HepG2 (cell line): ENCODE results near the gene MYH9. TPM values are rescaled to one million over a fixed set of nuclear protein-coding genes. Genes with fewer than 3 reads are reported as not detected.

Experiments
- ATAC-seq: fragments of 200-7000 bp; cut with Tn5 transposase; 3 replicates; pipeline ENCODE4 v1.9.1; 2020; ENCODE audit warnings: mild to moderate bottlenecking, moderate library complexity
- BruUV-seq: library from RNA; stranded (reverse); fragments of 400-500 nt; replicated peaks from 2 replicates; lab custom pipeline; 2021; lab: Mats Ljungman, UMichigan
- CTCF ChIA-PET: fragments of 300-600 bp; formaldehyde crosslinking; extraction: SDS; loops from one replicate; lab custom pipeline; 2021; ENCODE audit warnings: low total read pairs, inconsistent platforms, low intra/inter-chr PET ratio; lab: Yijun Ruan, JAX
- POLR2A ChIA-PET: fragments of 350-600 bp; sonication (Branson Sonifier 250); formaldehyde crosslinking; loops from one replicate; lab custom pipeline; 2020; ENCODE audit warnings: antibody characterized with exemption, inconsistent platforms; lab: Yijun Ruan, JAX
- DNase-seq: peaks from one replicate; pipeline ENCODE4 v3.0.0-alpha.2; 2015; ENCODE audit warnings: low spot score
- FAIRE-seq: peaks from 3 replicates; lab custom pipeline; 2011; peaks lifted over from hg19 to GRCh38; lab: Jason Lieb, UNC
- H2AFZ ChIP-seq: one replicate; pipeline ENCODE4 v1.6.1; 2011; ENCODE audit warnings: low read length, inconsistent platforms
- H3K27ac ChIP-seq: fragments of 300-600 bp; 3 replicates; pipeline ENCODE4 v1.8.0; 2011; ENCODE audit warnings: mixed run types, mild to moderate bottlenecking, mixed read lengths, low read length, inconsistent platforms; ENCODE audit not compliant: insufficient read depth; ENCODE audit errors: extremely low read length
- H3K27me3 ChIP-seq, 2 experiments: fragments of 200-600 bp in 1 of 2; 2 replicates in 1 of 2; 3 replicates in 1 of 2; pipeline versions ENCODE4 v1.6.0 to v1.8.0; 2011; ENCODE audit warnings: low read length in 2 of 2, mild to moderate bottlenecking in 2 of 2, moderate library complexity in 2 of 2, inconsistent platforms in 1 of 2; ENCODE audit not compliant: insufficient read depth in 2 of 2, control insufficient read depth in 1 of 2
- H3K36me3 ChIP-seq, 2 experiments: fragments of 200-600 bp in 1 of 2; replicated peaks in 1 of 2; 2 replicates in 1 of 2; 3 replicates in 1 of 2; pipeline versions ENCODE4 v1.5.1 to v1.8.0; 2011; ENCODE audit warnings: low read length in 2 of 2, inconsistent platforms in 1 of 2; ENCODE audit not compliant: insufficient read depth in 2 of 2, control insufficient read depth in 1 of 2
- H3K4me1 ChIP-seq: 2 replicates; pipeline ENCODE4 v1.5.1; 2012; ENCODE audit warnings: low read length, inconsistent platforms; ENCODE audit not compliant: insufficient read depth
- H3K4me2 ChIP-seq: 2 replicates; pipeline ENCODE4 v1.6.0; 2011; ENCODE audit warnings: low read depth, low read length, inconsistent platforms
- H3K4me3 ChIP-seq, 3 experiments: fragments of 200-600 bp in 1 of 3; sonication (generic), shearing (Covaris generic) in 1 of 3; replicated peaks in 1 of 3; 2 replicates each; pipeline ENCODE4 v1.5.1; 2011 to 2016; ENCODE audit warnings: low read length in 3 of 3, inconsistent platforms in 2 of 3, low read depth in 2 of 3, mild to moderate bottlenecking in 2 of 3, control low read depth in 1 of 3, mixed read lengths in 1 of 3; ENCODE audit not compliant: insufficient read depth in 1 of 3
- H3K79me2 ChIP-seq: one replicate; pipeline ENCODE4 v1.6.1; 2011; ENCODE audit warnings: low read length, inconsistent platforms; ENCODE audit not compliant: insufficient read depth
- H3K9ac ChIP-seq: 2 replicates; pipeline ENCODE4 v1.6.0; 2011; ENCODE audit warnings: mild to moderate bottlenecking, low read depth, low read length, inconsistent platforms; ENCODE audit not compliant: insufficient read depth
- H3K9me3 ChIP-seq: 2 replicates; pipeline ENCODE4 v1.5.1; 2012; ENCODE audit warnings: mild to moderate bottlenecking, low read length
- H4K20me1 ChIP-seq: 2 replicates; pipeline ENCODE4 v1.6.0; 2011; ENCODE audit warnings: inconsistent platforms, mild to moderate bottlenecking, low read length, moderate library complexity; ENCODE audit not compliant: insufficient read depth
- AGO2 ChIP-seq: fragments of 200-400 bp; formaldehyde crosslinking; optimal IDR thresholded peaks from 2 replicates; pipeline ENCODE3; 2017; ENCODE audit warnings: mild to moderate bottlenecking, low read depth, low read length, moderate library complexity
- LCORL ChIP-seq, 2 experiments: fragments of 450-650 bp in 1 of 2; sonication (generic) in 1 of 2; formaldehyde crosslinking in 1 of 2; IDR thresholded peaks; 2 replicates each; pipeline versions ENCODE4 v1.5.0 to v1.6.1; 2017 to 2020; ENCODE audit warnings: antibody characterized with exemption in 1 of 2, missing genetic modification reagents in 1 of 2
- MEIS2 ChIP-seq: sonication (generic); formaldehyde crosslinking; IDR thresholded peaks from 2 replicates; pipeline ENCODE4 v1.9.0; 2021; ENCODE audit warnings: mild to moderate bottlenecking, missing genetic modification reagents
- NFKBIZ ChIP-seq: IDR thresholded peaks from 2 replicates; pipeline ENCODE4 v1.6.1; 2018; ENCODE audit warnings: missing genetic modification reagents, missing compliant biosample characterization
- RFX3 ChIP-seq: IDR thresholded peaks from 2 replicates; pipeline ENCODE4 v1.6.1; 2016; ENCODE audit warnings: missing biosample characterization, missing genetic modification reagents
- SETDB1 ChIP-seq: sonication (generic); formaldehyde crosslinking; IDR thresholded peaks from 2 replicates; pipeline ENCODE4 v1.5.1; 2020; ENCODE audit warnings: missing genetic modification reagents, mild to moderate bottlenecking, borderline replicate concordance
- SPEN ChIP-seq: sonication (generic); formaldehyde crosslinking; IDR thresholded peaks from 2 replicates; pipeline ENCODE4 v1.5.1; 2020; ENCODE audit warnings: low read depth, mild to moderate bottlenecking, missing genetic modification reagents
- ZNF556 ChIP-seq: sonication (generic); formaldehyde crosslinking; IDR thresholded peaks from 2 replicates; pipeline ENCODE4 v1.4.0; 2020; ENCODE audit warnings: mild to moderate bottlenecking, missing genetic modification reagents, borderline replicate concordance
- ZSCAN12 ChIP-seq: sonication (generic); formaldehyde crosslinking; IDR thresholded peaks from 2 replicates; pipeline ENCODE4 v1.9.0; 2021; ENCODE audit warnings: mild to moderate bottlenecking, missing genetic modification reagents
- WGBS: methylation state at CpG from one replicate; pipeline ENCODE4 v1.1.6; 2017; ENCODE audit warnings: low lambda C conversion rate; 5-methylcytosine and 5-hydroxymethylcytosine counted together
- in situ Hi-C: cut with HindIII; loops from 2 replicates; pipeline ENCODE4 v1.10.0; 2017; ENCODE audit warnings: low pct_unique_long_range_greater_than_20kb; ENCODE audit not compliant: extremely low pct_ligation_motif_present
- intact Hi-C: fragments of 100-400 bp; cut with micrococcal nuclease; formaldehyde crosslinking; loops from one replicate; pipeline ENCODE4 v1.10.0; 2022; ENCODE audit not compliant: unreplicated experiment
- polyA plus RNA-seq, 8 experiments: library from polyadenylated mRNA; depleted of rRNA in 3 of 8; stranded (reverse) in 7 of 8; unstranded in 1 of 8; fragments of >200 nt; fragmentation: Illumina TruSeq in 4 of 8; extraction: Trizol in 4 of 8; gene quantifications; 2 replicates each; pipeline versions ENCODE4 v1.2.1 to v1.2.3, GENCODE V29; 2011 to 2016; ENCODE audit warnings: low read depth in 4 of 8, missing spikeins in 1 of 8, mixed read lengths in 1 of 8; ENCODE audit not compliant: insufficient read depth in 1 of 8
- total RNA-seq, 5 experiments: library from RNA; depleted of rRNA; stranded (reverse); fragments of >200 nt; fragmentation: Illumina TruSeq; extraction: Trizol; gene quantifications; 2 replicates each; pipeline ENCODE4 v1.2.3, GENCODE V29; 2016; ENCODE audit warnings: low read depth in 1 of 5
- TF ChIP-seq, protein P1 (sequence below): sonication (generic); formaldehyde crosslinking; IDR thresholded peaks from 2 replicates; pipeline ENCODE4 v1.5.1; 2020; ENCODE audit warnings: mild to moderate bottlenecking, missing genetic modification reagents, borderline replicate concordance
- TF ChIP-seq, protein P2 (sequence below): sonication (generic); formaldehyde crosslinking; IDR thresholded peaks from 2 replicates; pipeline ENCODE4 v1.4.0; 2020; ENCODE audit warnings: missing genetic modification reagents
- TF ChIP-seq, protein P3 (sequence below): sonication (generic); formaldehyde crosslinking; IDR thresholded peaks from 2 replicates; pipeline ENCODE4 v1.5.0; 2020; ENCODE audit warnings: missing genetic modification reagents

MYH9 gene
- total and polyA plus RNA-seq, 2 of the 13 experiments (the other 11 are each of a cell fraction or from before 2014, with no cell fraction given) = 50.7 to 98.5 TPM

DNA sequence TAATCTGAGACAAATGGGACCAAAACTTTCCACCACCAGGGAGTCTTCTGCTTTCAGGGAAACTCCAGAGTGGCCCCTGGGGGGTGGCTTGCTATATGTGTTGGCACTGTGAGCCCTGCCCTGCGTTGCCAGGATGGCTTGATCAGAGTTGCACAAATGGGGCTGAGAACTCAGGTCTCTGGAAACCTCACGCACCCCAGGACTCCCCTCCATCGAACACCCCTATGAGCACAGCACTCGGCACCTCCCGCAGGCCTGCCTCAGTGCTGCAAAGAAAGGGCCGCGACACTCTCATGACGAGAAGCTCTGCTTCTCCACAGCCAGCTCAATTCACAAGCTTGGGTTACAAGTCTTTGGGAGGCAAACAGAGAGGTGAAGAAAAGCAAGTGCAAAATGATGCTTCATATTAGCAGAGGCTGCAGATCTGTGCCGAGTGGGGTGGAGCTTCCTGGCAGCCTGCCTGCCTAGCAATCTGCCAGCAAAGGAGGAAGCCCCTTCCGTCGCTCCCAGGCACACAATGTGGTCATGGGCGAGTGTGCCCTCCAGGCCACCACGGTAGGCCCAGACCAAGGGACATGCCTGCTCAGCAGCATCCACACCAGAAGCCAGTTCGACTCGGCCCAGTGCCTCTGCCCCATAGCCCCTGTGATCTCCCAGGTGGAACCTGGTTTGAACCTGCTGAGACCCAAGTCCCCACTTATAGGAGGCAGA is 55.7 kb downstream of the MYH9 start:
- H3K4me1 ChIP-seq = peaks cover 54% of the 10 kb centered on the region
- H3K36me3 ChIP-seq = peaks cover 56 to 97% of the 10 kb centered on the region in 2 experiments
- H3K4me3 ChIP-seq = no peak overlapping the region
- H4K20me1 ChIP-seq = peaks cover 4% of the 10 kb centered on the region; the same call in 1 of the 2 replicates
- ATAC-seq (no peak), FAIRE-seq (no peak), DNase-seq (no peak)
- H3K27ac ChIP-seq = peak overlapping the region; percentile 23
- POLR2A ChIA-PET = interaction anchor here (1.2 to 4.7 kb wide), 6 partner anchors 10 to 67 kb away, joined by 3 to 36 read pairs (median 4); partner anchors contain the start of gene MYH9
- BruUV-seq = no TSS peak
- CTCF ChIA-PET = no interaction called here
- no peaks in the 10 kb centered on the region for H3K27me3 ChIP-seq
- in situ Hi-C loops = no loop called here
- H3K9me3 ChIP-seq = no peaks in the 10 kb centered on the region
- H3K79me2 ChIP-seq = peaks cover 75% of the 10 kb centered on the region
- TF ChIP-seq SPEN (CRISPR knock-in tag) (no peak), AGO2 (peak; percentile 57)
- no peak overlapping the region for H2AFZ ChIP-seq
- no peak overlapping the region for H3K9ac ChIP-seq
- intact Hi-C loops = no loop called here
- H3K4me2 ChIP-seq = no peak overlapping the region
- WGBS = 97% methylated on average over 9 of the region's 15 CpGs

DNA sequence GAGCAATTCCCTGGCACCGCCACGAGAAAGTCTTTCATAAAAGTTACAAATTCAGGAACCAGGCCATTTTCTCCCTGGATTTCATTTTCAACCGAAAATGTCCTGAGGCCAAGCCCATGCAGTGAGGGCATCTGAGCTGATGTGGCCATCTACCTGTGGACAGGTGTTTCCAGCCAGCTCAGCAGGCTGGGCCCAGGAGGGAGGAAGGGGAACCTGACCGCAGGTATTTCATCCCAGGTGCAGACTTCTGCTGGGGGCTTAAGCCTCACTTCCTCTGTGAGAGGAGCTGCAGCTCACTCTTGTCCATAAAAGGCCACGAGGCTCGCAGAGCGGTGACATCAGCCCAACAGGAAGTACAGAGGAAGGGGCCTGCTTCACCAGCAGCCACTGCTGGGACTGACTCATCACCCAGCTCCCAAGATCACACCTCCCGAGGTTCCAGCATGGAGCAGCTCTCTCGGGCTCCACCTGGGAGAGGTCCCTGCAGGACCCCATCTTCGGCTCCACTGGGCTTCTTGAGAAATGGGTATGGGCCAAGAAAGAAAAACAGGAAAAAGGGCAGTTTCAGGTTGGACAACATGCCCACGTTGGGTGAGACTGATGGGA is 56.4 kb downstream of the MYH9 start:
- BruUV-seq = no TSS peak
- H3K4me2 ChIP-seq = no peak overlapping the region
- peaks cover 69% of the 10 kb centered on the region for H3K79me2 ChIP-seq
- ATAC-seq = peak; percentile 53; the same call in 2 of the 3 replicates
- H3K27me3 ChIP-seq = no peaks in the 10 kb centered on the region
- in situ Hi-C loops = no loop called here
- DNase-seq = peak; percentile 75
- peaks cover 48% of the 10 kb centered on the region for H3K4me1 ChIP-seq
- no peak overlapping the region for H2AFZ ChIP-seq
- FAIRE-seq = no peak
- H3K36me3 ChIP-seq = peaks cover 54 to 97% of the 10 kb centered on the region in 2 experiments
- H4K20me1 ChIP-seq = peaks cover 4% of the 10 kb centered on the region; the same call in 1 of the 2 replicates
- H3K9me3 ChIP-seq = no peaks in the 10 kb centered on the region
- no peak overlapping the region for H3K9ac ChIP-seq
- no peak overlapping the region for H3K4me3 ChIP-seq
- intact Hi-C loops = no loop called here
- H3K27ac ChIP-seq = peak overlapping the region; percentile 33
- POLR2A ChIA-PET = interaction anchor here (0.5 to 4.7 kb wide), 7 partner anchors 10 to 68 kb away, joined by 3 to 36 read pairs (median 4); partner anchors contain the start of gene MYH9
- CTCF ChIA-PET = no interaction called here
- 91% methylated on average over 10 of the region's 11 CpGs for WGBS
- TF ChIP-seq MEIS2 (CRISPR knock-in tag) (no peak), RFX3 (CRISPR knock-in tag) (no peak), ZNF556 (CRISPR knock-in tag) (no peak), ZSCAN12 (CRISPR knock-in tag) (no peak), LCORL (IDR thresholded peaks at IDR 0.05) (no peak), LCORL (CRISPR knock-in tag; IDR thresholded peaks at IDR 0.05) (no peak), SETDB1 (CRISPR knock-in tag) (no peak), NFKBIZ (CRISPR knock-in tag) (no peak)
- TF ChIP-seq, protein P1, sequence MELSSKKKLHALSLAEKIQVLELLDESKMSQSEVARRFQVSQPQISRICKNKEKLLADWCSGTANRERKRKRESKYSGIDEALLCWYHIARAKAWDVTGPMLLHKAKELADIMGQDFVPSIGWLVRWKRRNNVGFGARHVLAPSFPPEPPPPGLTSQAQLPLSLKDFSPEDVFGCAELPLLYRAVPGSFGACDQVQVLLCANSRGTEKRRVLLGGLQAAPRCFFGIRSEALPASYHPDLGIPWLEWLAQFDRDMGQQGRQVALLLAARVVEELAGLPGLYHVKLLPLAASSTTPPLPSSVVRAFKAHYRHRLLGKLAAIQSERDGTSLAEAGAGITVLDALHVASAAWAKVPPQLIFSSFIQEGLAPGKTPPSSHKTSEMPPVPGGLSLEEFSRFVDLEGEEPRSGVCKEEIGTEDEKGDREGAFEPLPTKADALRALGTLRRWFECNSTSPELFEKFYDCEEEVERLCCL = no peak
- TF ChIP-seq, protein P2, sequence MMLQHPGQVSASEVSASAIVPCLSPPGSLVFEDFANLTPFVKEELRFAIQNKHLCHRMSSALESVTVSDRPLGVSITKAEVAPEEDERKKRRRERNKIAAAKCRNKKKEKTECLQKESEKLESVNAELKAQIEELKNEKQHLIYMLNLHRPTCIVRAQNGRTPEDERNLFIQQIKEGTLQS = peak; percentile 86; the same call in 1 of the 2 replicates
- TF ChIP-seq, protein P3, sequence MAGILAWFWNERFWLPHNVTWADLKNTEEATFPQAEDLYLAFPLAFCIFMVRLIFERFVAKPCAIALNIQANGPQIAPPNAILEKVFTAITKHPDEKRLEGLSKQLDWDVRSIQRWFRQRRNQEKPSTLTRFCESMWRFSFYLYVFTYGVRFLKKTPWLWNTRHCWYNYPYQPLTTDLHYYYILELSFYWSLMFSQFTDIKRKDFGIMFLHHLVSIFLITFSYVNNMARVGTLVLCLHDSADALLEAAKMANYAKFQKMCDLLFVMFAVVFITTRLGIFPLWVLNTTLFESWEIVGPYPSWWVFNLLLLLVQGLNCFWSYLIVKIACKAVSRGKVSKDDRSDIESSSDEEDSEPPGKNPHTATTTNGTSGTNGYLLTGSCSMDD (CRISPR knock-in tag) = no peak
